GM12865 (cell line): ENCODE data around the gene IQCE.
"Not testable (repeated sequence)": the region's sequence is repeated elsewhere in the genome, so short reads cannot be mapped to it uniquely, and the experiment has no call there.

Source experiments
- DNase-seq: peaks from one replicate; pipeline ENCODE4 v3.0.0; 2010; ENCODE audit warnings: low read depth
- H3K4me3 ChIP-seq: 2 replicates; pipeline ENCODE4 v1.5.1; 2011; ENCODE audit warnings: mild to moderate bottlenecking, low read depth, low read length, control low read depth
- TF ChIP-seq, protein P1 (sequence below): IDR thresholded peaks from 2 replicates; pipeline ENCODE4 v1.5.1; 2011; ENCODE audit warnings: low read length, control low read depth, low read depth, inconsistent platforms; ENCODE audit not compliant: insufficient read depth; ENCODE audit errors: missing control alignments

IQCE gene

DNA sequence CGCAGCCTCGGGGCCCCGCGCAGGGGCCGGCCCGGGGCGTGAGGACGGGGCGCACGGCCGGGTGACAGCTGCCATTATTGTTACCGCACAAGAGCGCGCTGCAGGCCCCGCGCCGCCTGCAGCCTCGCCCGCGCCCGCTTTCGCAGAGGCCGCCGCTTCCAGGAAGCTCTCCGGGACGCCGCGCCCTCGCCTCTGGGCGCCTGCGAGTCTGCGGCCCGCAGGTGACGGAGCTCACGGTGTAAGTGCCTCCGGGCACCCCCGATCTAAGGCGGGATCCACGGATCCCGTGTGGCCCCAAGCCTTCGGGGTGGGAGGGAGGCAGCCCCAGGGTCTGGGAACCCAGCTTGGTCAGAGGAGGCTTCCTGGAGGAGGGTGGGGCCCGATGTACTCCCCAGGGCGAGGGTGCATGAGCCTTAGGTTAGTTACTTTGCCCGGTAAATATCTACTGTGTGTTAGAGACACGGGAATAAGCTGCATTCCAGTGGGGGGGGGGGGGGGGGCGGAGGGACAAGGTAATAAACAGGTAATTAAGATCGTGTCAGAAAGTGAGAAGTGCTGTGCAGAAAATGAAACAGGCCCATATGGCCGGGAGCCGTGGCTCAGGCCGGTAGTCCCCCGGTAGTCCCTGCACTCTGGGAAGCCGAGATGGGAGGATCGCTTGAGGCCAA lies 638 bp downstream of the IQCE start:
- TF ChIP-seq, protein P1, sequence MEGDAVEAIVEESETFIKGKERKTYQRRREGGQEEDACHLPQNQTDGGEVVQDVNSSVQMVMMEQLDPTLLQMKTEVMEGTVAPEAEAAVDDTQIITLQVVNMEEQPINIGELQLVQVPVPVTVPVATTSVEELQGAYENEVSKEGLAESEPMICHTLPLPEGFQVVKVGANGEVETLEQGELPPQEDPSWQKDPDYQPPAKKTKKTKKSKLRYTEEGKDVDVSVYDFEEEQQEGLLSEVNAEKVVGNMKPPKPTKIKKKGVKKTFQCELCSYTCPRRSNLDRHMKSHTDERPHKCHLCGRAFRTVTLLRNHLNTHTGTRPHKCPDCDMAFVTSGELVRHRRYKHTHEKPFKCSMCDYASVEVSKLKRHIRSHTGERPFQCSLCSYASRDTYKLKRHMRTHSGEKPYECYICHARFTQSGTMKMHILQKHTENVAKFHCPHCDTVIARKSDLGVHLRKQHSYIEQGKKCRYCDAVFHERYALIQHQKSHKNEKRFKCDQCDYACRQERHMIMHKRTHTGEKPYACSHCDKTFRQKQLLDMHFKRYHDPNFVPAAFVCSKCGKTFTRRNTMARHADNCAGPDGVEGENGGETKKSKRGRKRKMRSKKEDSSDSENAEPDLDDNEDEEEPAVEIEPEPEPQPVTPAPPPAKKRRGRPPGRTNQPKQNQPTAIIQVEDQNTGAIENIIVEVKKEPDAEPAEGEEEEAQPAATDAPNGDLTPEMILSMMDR: no peak
- peak overlapping the region; percentile 86 for H3K4me3 ChIP-seq
- DNase-seq: peak; percentile 64

DNA sequence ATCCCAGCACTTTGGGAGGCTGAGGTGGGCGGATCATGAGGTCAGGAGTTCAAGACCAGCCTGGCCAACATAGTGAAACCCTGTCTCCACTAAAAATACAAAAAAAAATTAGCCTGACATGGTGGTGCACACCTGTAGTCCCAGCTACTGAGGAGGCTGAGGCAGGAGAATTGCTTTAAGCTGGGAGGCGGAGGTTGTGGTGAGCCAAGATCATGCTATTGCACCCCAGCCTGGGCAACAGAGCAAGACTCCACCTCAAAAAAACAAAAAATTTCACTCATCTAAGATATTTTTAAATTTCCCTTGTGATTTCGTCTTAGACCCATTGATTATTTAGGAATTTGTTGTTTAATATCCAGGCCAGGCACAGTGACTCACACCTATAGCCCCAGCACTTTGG lies 5.2 kb downstream of the IQCE start:
- DNase-seq, H3K4me3 ChIP-seq: not testable (repeated sequence)

DNA sequence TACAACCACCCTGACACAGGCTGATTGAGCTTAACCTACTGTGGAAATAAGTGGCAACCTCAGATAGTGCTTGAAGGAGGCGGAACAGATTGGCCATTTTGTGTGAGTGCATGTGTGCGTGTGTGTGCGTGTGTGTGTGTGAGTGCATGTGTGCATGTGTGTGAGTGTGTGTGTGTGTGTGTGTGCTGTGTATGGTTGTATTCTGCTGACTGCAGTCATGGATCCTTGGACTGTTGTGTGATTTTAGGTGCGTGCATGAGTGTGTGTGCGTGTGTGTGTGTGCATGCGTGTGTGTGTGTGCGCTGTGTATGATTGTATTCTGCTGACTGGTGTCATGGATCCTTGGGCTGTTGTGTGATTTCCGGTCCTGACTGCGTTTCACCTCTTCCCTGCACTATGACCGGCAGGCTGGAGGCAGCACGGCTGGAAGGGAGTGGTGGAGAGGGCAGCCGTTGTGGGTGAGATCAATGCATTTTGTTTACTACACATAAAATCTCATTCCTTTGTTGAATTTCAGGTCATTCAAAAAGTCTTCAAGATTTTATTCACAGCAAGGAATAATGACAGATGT lies 6.3 kb downstream of the IQCE start:
- TF ChIP-seq, protein P1: no peak
- no peak overlapping the region for H3K4me3 ChIP-seq
- DNase-seq: no peak

DNA sequence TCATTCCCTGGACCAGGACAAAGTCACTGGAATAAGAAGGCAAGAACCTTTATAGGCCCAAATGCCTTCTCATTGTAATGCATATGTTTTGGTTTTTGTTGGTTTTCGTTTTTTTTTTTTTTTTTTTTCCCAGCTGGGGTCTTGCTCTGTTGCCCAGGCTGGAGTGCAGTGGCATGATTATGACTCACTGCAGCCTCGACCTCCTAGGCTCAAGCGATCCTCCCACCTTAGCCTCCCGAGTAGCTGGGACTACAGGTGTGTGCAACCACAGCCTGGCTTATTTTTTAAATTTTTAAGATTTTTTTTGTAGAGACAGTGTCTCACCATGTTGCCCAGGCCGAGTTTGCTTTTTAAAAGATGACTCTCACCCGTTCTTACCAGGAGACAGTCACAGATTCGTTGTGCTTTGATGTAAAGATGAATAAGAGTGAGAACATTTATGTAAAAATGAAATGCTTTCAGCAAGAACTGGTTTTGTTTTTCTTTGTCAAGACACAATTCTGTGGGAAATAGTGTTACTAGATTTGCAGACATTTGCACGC lies 7.6 kb downstream of the IQCE start:
- no peak overlapping the region; the same call in 1 of the 2 replicates for H3K4me3 ChIP-seq
- DNase-seq: no peak
- TF ChIP-seq, protein P1: no peak

DNA sequence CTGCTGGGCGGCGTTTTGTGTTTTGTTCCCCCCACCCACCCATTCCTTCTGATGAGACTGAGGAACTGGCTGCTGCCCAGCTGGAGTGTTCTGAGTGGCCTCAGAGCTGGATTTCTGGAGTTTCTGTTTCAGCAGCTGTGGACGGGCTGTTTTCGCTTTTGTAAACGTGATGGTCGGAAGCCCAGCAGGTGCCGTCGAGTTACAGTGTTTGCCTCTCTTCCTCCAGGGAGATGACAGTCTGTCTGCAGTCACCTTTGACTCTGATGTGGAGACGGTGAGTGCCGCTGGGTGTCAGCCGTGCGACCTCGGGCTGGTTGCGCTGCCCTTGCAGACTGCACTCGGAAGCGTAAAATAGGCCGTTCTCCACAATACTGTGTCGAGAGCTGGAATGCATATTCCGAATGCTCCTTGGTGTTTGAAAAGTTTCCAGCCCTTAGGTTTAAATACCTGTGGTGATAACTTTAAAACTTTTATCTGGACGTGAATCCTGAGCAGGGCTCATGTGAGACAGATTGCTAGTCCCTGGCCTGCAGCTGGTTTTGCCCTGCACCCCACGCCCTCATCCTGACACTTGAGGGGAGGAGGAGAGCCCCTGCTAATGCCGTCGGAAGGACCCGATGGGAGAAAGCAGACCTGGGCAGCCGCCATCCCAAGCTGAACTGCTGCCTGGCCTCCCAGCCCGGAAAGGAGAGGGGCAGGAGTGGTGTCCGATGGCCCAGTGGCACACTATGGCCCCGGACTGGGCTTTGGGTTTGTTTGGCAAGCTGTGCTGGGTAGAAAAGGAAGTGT lies 8.3 kb downstream of the IQCE start:
- TF ChIP-seq, protein P1: peak; percentile 50
- peak overlapping the region; percentile 13 for H3K4me3 ChIP-seq
- peak; percentile 93 for DNase-seq

DNA sequence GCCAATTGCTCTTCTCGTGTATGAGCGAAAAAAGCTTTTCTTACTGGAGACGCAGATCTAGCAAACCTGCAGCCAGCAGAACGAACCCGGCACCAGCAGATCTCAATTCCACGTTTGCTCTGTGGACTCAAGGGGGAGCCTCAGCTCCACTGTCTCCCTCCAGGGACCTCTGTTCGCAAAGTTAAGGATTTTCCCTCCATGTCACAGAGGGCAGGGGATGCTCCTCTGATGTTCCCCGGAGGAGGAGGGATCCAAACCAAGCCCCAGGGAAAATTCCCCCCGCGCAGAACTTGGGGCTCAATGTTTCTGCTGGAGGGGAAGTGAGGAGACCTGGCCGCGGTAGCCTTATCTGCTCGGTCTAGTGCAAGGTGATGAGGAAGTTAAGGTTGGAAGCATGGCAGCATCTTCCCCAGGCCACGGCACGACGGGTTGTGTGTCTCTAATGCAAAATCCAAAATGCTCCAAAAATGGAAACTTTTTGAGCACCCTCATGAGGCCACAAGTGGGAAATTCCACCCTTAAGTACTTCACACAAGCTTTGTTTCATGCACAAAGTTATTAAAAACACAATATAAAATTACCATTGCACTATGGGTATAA lies 9.0 kb downstream of the IQCE start:
- TF ChIP-seq, protein P1: peak; percentile 31
- peak; percentile 47 for DNase-seq
- H3K4me3 ChIP-seq: no peak overlapping the region

DNA sequence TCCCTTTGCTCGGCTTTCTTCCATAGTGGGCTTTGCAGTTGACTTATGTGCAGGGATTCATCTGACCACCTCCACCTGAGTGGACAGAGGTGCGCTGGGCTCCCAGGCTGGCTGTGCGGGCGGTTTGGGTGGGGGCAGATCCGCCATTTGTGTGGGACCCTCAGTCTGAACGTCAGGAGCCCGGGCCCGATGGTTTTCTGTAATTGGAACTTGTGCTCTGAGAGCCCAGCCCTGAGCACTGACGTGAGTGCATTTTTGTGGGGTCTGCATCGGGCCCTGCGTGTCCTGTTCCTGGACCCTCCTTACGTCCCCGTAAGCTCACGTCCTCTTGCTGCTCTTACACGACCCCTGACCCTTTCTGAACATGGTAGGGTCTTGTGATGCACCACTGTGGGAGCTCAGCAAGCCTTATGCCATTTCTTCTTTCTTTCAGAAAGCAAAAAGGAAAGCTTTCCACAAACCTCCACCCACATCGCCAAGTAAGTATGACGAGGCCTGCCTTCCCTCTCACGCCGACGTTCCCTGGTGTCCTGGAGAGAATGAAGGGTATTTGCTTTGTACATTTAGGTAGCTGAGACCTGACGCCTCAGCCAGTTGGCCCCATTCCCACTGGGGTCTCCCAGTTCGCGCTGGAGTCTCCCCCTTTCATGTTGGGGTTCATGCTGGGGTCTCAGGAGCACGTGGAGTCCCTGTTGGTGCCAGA lies 9.9 kb downstream of the IQCE start:
- DNase-seq: no peak

More for the DNA sequence above, 9.9 kb downstream of the IQCE start:
- no peak overlapping the region for H3K4me3 ChIP-seq
- TF ChIP-seq, protein P1: no peak
